Measurements from ENCODE around the gene METTL25B. TPM values are rescaled to one million over a fixed set of nuclear protein-coding genes. Genes with fewer than 3 reads are reported as not detected.

METTL25B gene
- total RNA-seq, 2 donors from 2014 or later, result 15.2 to 17.9 TPM

GRCh38 chr1:156775799-156776198, 47.5 kb downstream of the METTL25B start:
- peaks cover 4 to 46% of the 10 kb centered on the region in 2 donors for H3K4me1 ChIP-seq (ENCODE audit: control insufficient read depth in 1 of 2, low read depth in 2 of 2)
- H3K4me3 ChIP-seq, result no peak overlapping the region
- no peaks in the 10 kb centered on the region for H3K27me3 ChIP-seq (replicated peaks; ENCODE audit: insufficient read depth)
- no peak for DNase-seq (ENCODE audit: low spot score)
- ATAC-seq (ENCODE audit: insufficient number of reproducible peaks, low FRiP score, low read depth), result no peak
- H3K9me3 ChIP-seq, result no peaks in the 10 kb centered on the region
- H3K27ac ChIP-seq, result no peak overlapping the region
- TF ChIP-seq CTCF (IDR thresholded peaks at IDR 0.05), result no peak
- no peaks in the 10 kb centered on the region for H3K36me3 ChIP-seq

- Histone ChIP-seq H3K27me3 (replicated peaks; ENCODE audit: insufficient read depth) (no peaks in the 10 kb centered on the region), H3K9me3 (no peaks in the 10 kb centered on the region), H3K27ac (no peak overlapping the region), H3K4me1 (ENCODE audit: control insufficient read depth in 1 of 2, low read depth in 2 of 2) (peaks cover 3 to 48% of the 10 kb centered on the region in 2 donors), H3K36me3 (no peaks in the 10 kb centered on the region), H3K4me3 (no peak overlapping the region)
- no peak for TF ChIP-seq CTCF (IDR thresholded peaks at IDR 0.05)
- no peak for ATAC-seq (ENCODE audit: insufficient number of reproducible peaks, low FRiP score, low read depth)
- no peak for DNase-seq (ENCODE audit: low spot score)
These were observed 48.7 kb downstream of the METTL25B start for GRCh38 chr1:156776942-156777341.

- H3K9me3 ChIP-seq, result no peaks in the 10 kb centered on the region
- peaks cover 3 to 45% of the 10 kb centered on the region in 2 donors for H3K4me1 ChIP-seq (ENCODE audit: control insufficient read depth in 1 of 2, low read depth in 2 of 2)
- H3K4me3 ChIP-seq, result no peak overlapping the region
- H3K27ac ChIP-seq, result no peak overlapping the region
- DNase-seq (ENCODE audit: low spot score), result no peak
- no peaks in the 10 kb centered on the region for H3K27me3 ChIP-seq (replicated peaks; ENCODE audit: insufficient read depth)
- ATAC-seq (ENCODE audit: insufficient number of reproducible peaks, low FRiP score, low read depth), result no peak
- TF ChIP-seq CTCF (IDR thresholded peaks at IDR 0.05), result no peak
- peaks cover 4% of the 10 kb centered on the region for H3K36me3 ChIP-seq
These were observed 49.3 kb downstream of the METTL25B start for GRCh38 chr1:156777573-156777972.

GRCh38 chr1:156781585-156782186, 53.4 kb downstream of the METTL25B start:
- DNase-seq (ENCODE audit: low spot score), result no peak

GRCh38 chr1:156785458-156785857, 57.2 kb downstream of the METTL25B start:
- H3K27ac ChIP-seq, result no peak overlapping the region
- H3K4me3 ChIP-seq, result no peak overlapping the region
- no peak for DNase-seq (ENCODE audit: low spot score)
- no peaks in the 10 kb centered on the region for H3K9me3 ChIP-seq
- H3K27me3 ChIP-seq (replicated peaks; ENCODE audit: insufficient read depth), result no peaks in the 10 kb centered on the region
- ATAC-seq (ENCODE audit: insufficient number of reproducible peaks, low FRiP score, low read depth), result no peak
- peaks cover 0 to 12% of the 10 kb centered on the region in 2 donors for H3K4me1 ChIP-seq (ENCODE audit: control insufficient read depth in 1 of 2, low read depth in 2 of 2)
- peaks cover 36% of the 10 kb centered on the region for H3K36me3 ChIP-seq
- no peak for TF ChIP-seq CTCF (IDR thresholded peaks at IDR 0.05)

More at GRCh38 chr1:156781585-156782186, 53.4 kb downstream of the METTL25B start:
- no peak overlapping the region for H3K4me3 ChIP-seq
- TF ChIP-seq CTCF (IDR thresholded peaks at IDR 0.05), result no peak
- H3K36me3 ChIP-seq, result peaks cover 29% of the 10 kb centered on the region
- no peaks in the 10 kb centered on the region for H3K27me3 ChIP-seq (replicated peaks; ENCODE audit: insufficient read depth)
- no peaks in the 10 kb centered on the region for H3K9me3 ChIP-seq
- no peak overlapping the region for H3K27ac ChIP-seq
- no peak for ATAC-seq (ENCODE audit: insufficient number of reproducible peaks, low FRiP score, low read depth)
- peaks cover 3 to 24% of the 10 kb centered on the region in 2 donors for H3K4me1 ChIP-seq (ENCODE audit: control insufficient read depth in 1 of 2, low read depth in 2 of 2)

Other genes starting within 250 kb of the METTL25B start
- gene MEF2D, start 227.7 kb upstream of the METTL25B start, total RNA-seq, result 100 to 1,000 TPM in 1 of 2 donors, 10 to 100 TPM in 1; 76.1 to 101 TPM
- 1 to 10 TPM; 2.2 to 3.5 TPM for gene IQGAP3, start 155.9 kb upstream of the METTL25B start, total RNA-seq
- gene TTC24, start 148.7 kb upstream of the METTL25B start, total RNA-seq, result not detected
- 10 to 100 TPM; 38.3 to 66.5 TPM for gene NAXE, start 136.7 kb upstream of the METTL25B start, total RNA-seq
- gene GPATCH4, start 127.0 kb upstream of the METTL25B start, total RNA-seq, result 10 to 100 TPM in 1 of 2 donors, 1 to 10 TPM in 1; 8.1 to 69.3 TPM
- gene HAPLN2, start 109.1 kb upstream of the METTL25B start, total RNA-seq, result 1 to 10 TPM in 1 of 2 donors, not detected in 1; 1.2 TPM
- under 1 TPM; 0.54 to 0.99 TPM for gene BCAN, start 86.4 kb upstream of the METTL25B start, total RNA-seq
- gene NES, start 51.1 kb upstream of the METTL25B start, total RNA-seq, result 10 to 100 TPM; 30.6 to 30.9 TPM
- gene CRABP2, start 22.9 kb upstream of the METTL25B start, total RNA-seq, result 1 to 10 TPM; 1.3 to 7.0 TPM
- 10 to 100 TPM; 15.0 to 19.8 TPM for gene ISG20L2, start 297 bp downstream of the METTL25B start, total RNA-seq
- 10 to 100 TPM; 22.6 to 35.6 TPM for gene MRPL24, start 12.6 kb downstream of the METTL25B start, total RNA-seq
- gene HDGF, start 23.2 kb downstream of the METTL25B start, total RNA-seq, result 100 to 1,000 TPM in 1 of 2 donors, 10 to 100 TPM in 1; 93.5 to 118 TPM
- gene PRCC, start 39.1 kb downstream of the METTL25B start, total RNA-seq, result 10 to 100 TPM; 22.9 to 34.5 TPM
- gene SH2D2A, start 88.4 kb downstream of the METTL25B start, total RNA-seq, result 1 to 10 TPM in 1 of 2 donors, under 1 TPM in 1; 0.81 to 1.1 TPM
- gene INSRR, start 130.6 kb downstream of the METTL25B start, total RNA-seq, result not detected
- under 1 TPM; 0.42 to 0.81 TPM for gene NTRK1, start 132.4 kb downstream of the METTL25B start, total RNA-seq
- 10 to 100 TPM; 31.0 to 34.9 TPM for gene PEAR1, start 165.2 kb downstream of the METTL25B start, total RNA-seq
- gene LRRC71, start 192.2 kb downstream of the METTL25B start, total RNA-seq, result not detected